NCI-H2029 (cell line): ENCODE results near the gene ADORA2A.
"Not testable (repeated sequence)": the region's sequence is repeated elsewhere in the genome, so short reads cannot be mapped to it uniquely, and the experiment has no call there.

ENCODE experiments used
- DNase-seq: peaks from one replicate; lab custom pipeline; 2025; lab: John Stamatoyannopoulos, UW

ADORA2A gene

GRCh38 chr22:24489011-24489410 lies 61.6 kb downstream of the ADORA2A start:
- DNase-seq, result no peak

DNA sequence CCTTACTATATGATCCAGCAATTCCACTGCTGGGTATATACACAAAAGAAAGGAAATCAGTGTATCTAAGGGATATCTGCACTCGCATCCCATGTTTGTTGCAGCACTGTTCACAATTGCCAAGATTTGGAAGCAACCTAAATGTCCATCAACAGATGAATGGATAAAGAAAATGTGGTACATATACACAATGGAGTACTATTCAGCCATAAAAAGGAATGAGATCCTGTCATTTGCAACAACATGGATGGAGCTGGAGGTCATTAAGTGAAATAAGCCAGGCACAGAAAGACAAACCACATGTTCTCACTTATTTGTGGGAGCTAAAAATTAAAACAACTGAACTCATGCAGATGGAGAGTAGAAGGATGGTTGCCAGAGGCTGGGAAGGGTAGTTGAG lies 62.0 kb downstream of the ADORA2A start:
- not testable (repeated sequence) for DNase-seq
